Colonic mucosa (tissue), 4 donors: ENCODE results near the gene TECTA. TPM values are rescaled to one million over a fixed set of nuclear protein-coding genes. Genes with fewer than 3 reads are reported as not detected.

Experiments used
- DNase-seq: peaks from one replicate; pipeline ENCODE4 v3.0.0-alpha.2; 2020
- H3K27ac ChIP-seq: fragments of 200-600 bp; one replicate; pipeline ENCODE4 v1.8.0; 2021
- H3K27me3 ChIP-seq: fragments of 200-600 bp; one replicate; pipeline ENCODE4 v1.8.0; 2021
- H3K36me3 ChIP-seq: fragments of 200-600 bp; one replicate; pipeline ENCODE4 v1.8.0; 2021
- H3K4me1 ChIP-seq: fragments of 200-600 bp; one replicate; pipeline ENCODE4 v1.8.0; 2021; ENCODE audit warnings: mild to moderate bottlenecking
- H3K4me3 ChIP-seq: fragments of 200-600 bp; one replicate; pipeline ENCODE4 v1.8.0; 2021
- H3K9ac ChIP-seq, 2 donors: one replicate each; pipeline ENCODE4 v1.7.0; 2013; ENCODE audit warnings: control low read depth in 2 of 2, low read depth in 2 of 2, low read length in 2 of 2
- H3K9me3 ChIP-seq: fragments of 200-600 bp; one replicate; pipeline ENCODE4 v1.8.0; 2021
- CTCF ChIP-seq: fragments of 200-600 bp; IDR thresholded peaks from one replicate; pipeline ENCODE4 v1.8.0; 2022; ENCODE audit warnings: antibody characterized with exemption, mild to moderate bottlenecking
- intact Hi-C: fragments of 100-400 bp; cut with DNase I; formaldehyde crosslinking; loops from one replicate; pipeline ENCODE4 v1.14.1; 2022
- total RNA-seq, 2 donors: library from RNA; stranded (reverse); fragmentation: NEBNext Ultra II Directional in 1 of 2; extraction: Animal tissue kit (Norgen Biotek cat#: 25700) in 1 of 2; gene quantifications; one replicate each; pipeline ENCODE4 v1.2.1, GENCODE V29; 2021
- donor health status: healthy.
- donor health status: DM: no; HTN: no; CAD: no.
- donor health status: DM: no; HTN: no; CAD: no.

TECTA gene
- total RNA-seq, 2 donors from 2014 or later = 0.16 to 0.20 TPM

GRCh38 chr11:121091492-121092152 lies 9.4 kb upstream of the TECTA start:
- DNase-seq = no peak
- H3K27ac ChIP-seq = no peak overlapping the region
- H3K27me3 ChIP-seq = no peaks in the 10 kb centered on the region
- H3K9me3 ChIP-seq = no peaks in the 10 kb centered on the region
- no peaks in the 10 kb centered on the region for H3K4me1 ChIP-seq
- no peak for TF ChIP-seq CTCF
- H3K36me3 ChIP-seq = no peaks in the 10 kb centered on the region
- no peak overlapping the region for H3K4me3 ChIP-seq
- no peak overlapping the region for H3K9ac ChIP-seq
- intact Hi-C loops = no loop called here

- TF ChIP-seq CTCF = no peak
- no peak overlapping the region for H3K27ac ChIP-seq
- DNase-seq = no peak
- H3K4me3 ChIP-seq = no peak overlapping the region
- H3K27me3 ChIP-seq = no peaks in the 10 kb centered on the region
- intact Hi-C loops = no loop called here
- H3K9me3 ChIP-seq = no peaks in the 10 kb centered on the region
- H3K36me3 ChIP-seq = no peaks in the 10 kb centered on the region
- H3K9ac ChIP-seq = no peak overlapping the region
- no peaks in the 10 kb centered on the region for H3K4me1 ChIP-seq
Measured at GRCh38 chr11:121095561-121095960, 5.5 kb upstream of the TECTA start.

GRCh38 chr11:121099364-121099763 lies 1.7 kb upstream of the TECTA start:
- Histone ChIP-seq H3K4me3 (no peak overlapping the region), H3K36me3 (no peaks in the 10 kb centered on the region), H3K9ac (no peak overlapping the region), H3K27me3 (no peaks in the 10 kb centered on the region), H3K9me3 (no peaks in the 10 kb centered on the region), H3K27ac (no peak overlapping the region), H3K4me1 (no peaks in the 10 kb centered on the region)
- DNase-seq = no peak
- TF ChIP-seq CTCF = no peak
- intact Hi-C loops = no loop called here

- Histone ChIP-seq H3K27me3 (no peaks in the 10 kb centered on the region), H3K27ac (no peak overlapping the region), H3K9ac (no peak overlapping the region), H3K9me3 (no peaks in the 10 kb centered on the region), H3K4me1 (no peaks in the 10 kb centered on the region), H3K36me3 (no peaks in the 10 kb centered on the region), H3K4me3 (no peak overlapping the region)
- DNase-seq = no peak
- no peak for TF ChIP-seq CTCF
- intact Hi-C loops = no loop called here
Measured at GRCh38 chr11:121099885-121100284, 1.2 kb upstream of the TECTA start.

- no peaks in the 10 kb centered on the region for H3K9me3 ChIP-seq
- intact Hi-C loops = no loop called here
- TF ChIP-seq CTCF = no peak
- no peak overlapping the region for H3K4me3 ChIP-seq
- H3K9ac ChIP-seq = no peak overlapping the region
- no peaks in the 10 kb centered on the region for H3K27me3 ChIP-seq
- no peak for DNase-seq
- H3K27ac ChIP-seq = no peak overlapping the region
- H3K36me3 ChIP-seq = no peaks in the 10 kb centered on the region
- H3K4me1 ChIP-seq = no peaks in the 10 kb centered on the region
Measured at GRCh38 chr11:121104312-121104762, 3.3 kb downstream of the TECTA start.
